Measurements from ENCODE around the gene TYK2. TPM values are rescaled to one million over a fixed set of nuclear protein-coding genes. Genes with fewer than 3 reads are reported as not detected.

TYK2 gene
- total and polyA plus RNA-seq, 4 donors = 47.9 to 63.1 (median 59.6) TPM

- TF ChIP-seq, protein P1, sequence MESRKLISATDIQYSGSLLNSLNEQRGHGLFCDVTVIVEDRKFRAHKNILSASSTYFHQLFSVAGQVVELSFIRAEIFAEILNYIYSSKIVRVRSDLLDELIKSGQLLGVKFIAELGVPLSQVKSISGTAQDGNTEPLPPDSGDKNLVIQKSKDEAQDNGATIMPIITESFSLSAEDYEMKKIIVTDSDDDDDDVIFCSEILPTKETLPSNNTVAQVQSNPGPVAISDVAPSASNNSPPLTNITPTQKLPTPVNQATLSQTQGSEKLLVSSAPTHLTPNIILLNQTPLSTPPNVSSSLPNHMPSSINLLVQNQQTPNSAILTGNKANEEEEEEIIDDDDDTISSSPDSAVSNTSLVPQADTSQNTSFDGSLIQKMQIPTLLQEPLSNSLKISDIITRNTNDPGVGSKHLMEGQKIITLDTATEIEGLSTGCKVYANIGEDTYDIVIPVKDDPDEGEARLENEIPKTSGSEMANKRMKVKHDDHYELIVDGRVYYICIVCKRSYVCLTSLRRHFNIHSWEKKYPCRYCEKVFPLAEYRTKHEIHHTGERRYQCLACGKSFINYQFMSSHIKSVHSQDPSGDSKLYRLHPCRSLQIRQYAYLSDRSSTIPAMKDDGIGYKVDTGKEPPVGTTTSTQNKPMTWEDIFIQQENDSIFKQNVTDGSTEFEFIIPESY (IDR thresholded peaks at IDR 0.05) = no peak
These were observed 36.9 kb downstream of the TYK2 start (continued) for GRCh38 chr19:10343495-10343894.

GRCh38 chr19:10339977-10340376 is 40.4 kb downstream of the TYK2 start:
- Histone ChIP-seq H3K27ac (ENCODE audit: low read depth in 1 of 2, low read length in 2 of 2) (no peak overlapping the region), H3K4me3 (ENCODE audit: low read depth in 1 of 3, low read length in 3 of 3) (no peak overlapping the region)
- 92% methylated on average over 5 of the region's 5 CpGs for WGBS

More at GRCh38 chr19:10339977-10340376, 40.4 kb downstream of the TYK2 start:
- Histone ChIP-seq H3K4me1 (ENCODE audit: control insufficient read depth in 4 of 4, insufficient read depth in 4 of 4, low read length in 3 of 4) (peaks cover 7 to 23% (median 13%) of the 10 kb centered on the region in 4 donors), H3K9ac (ENCODE audit: low read depth in 1 of 2, low read length in 2 of 2) (no peak overlapping the region), H3K9me3 (ENCODE audit: control insufficient read depth in 4 of 4, low read length in 3 of 4) (no peaks in the 10 kb centered on the region), H3K36me3 (ENCODE audit: control insufficient read depth in 4 of 4, insufficient read depth in 3 of 4, low read depth in 1 of 4, low read length in 3 of 4) (no peaks in the 10 kb centered on the region), H3K27me3 (ENCODE audit: control insufficient read depth in 4 of 4, insufficient read depth in 4 of 4, low read length in 3 of 4) (no peaks in the 10 kb centered on the region)
- TF ChIP-seq, protein P2, sequence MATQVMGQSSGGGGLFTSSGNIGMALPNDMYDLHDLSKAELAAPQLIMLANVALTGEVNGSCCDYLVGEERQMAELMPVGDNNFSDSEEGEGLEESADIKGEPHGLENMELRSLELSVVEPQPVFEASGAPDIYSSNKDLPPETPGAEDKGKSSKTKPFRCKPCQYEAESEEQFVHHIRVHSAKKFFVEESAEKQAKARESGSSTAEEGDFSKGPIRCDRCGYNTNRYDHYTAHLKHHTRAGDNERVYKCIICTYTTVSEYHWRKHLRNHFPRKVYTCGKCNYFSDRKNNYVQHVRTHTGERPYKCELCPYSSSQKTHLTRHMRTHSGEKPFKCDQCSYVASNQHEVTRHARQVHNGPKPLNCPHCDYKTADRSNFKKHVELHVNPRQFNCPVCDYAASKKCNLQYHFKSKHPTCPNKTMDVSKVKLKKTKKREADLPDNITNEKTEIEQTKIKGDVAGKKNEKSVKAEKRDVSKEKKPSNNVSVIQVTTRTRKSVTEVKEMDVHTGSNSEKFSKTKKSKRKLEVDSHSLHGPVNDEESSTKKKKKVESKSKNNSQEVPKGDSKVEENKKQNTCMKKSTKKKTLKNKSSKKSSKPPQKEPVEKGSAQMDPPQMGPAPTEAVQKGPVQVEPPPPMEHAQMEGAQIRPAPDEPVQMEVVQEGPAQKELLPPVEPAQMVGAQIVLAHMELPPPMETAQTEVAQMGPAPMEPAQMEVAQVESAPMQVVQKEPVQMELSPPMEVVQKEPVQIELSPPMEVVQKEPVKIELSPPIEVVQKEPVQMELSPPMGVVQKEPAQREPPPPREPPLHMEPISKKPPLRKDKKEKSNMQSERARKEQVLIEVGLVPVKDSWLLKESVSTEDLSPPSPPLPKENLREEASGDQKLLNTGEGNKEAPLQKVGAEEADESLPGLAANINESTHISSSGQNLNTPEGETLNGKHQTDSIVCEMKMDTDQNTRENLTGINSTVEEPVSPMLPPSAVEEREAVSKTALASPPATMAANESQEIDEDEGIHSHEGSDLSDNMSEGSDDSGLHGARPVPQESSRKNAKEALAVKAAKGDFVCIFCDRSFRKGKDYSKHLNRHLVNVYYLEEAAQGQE (IDR thresholded peaks at IDR 0.05) = no peak
- TF ChIP-seq SP1 (IDR thresholded peaks at IDR 0.05) = no peak
- TF ChIP-seq RXRA (IDR thresholded peaks at IDR 0.05) = no peak
- TF ChIP-seq HNF4A (conservative IDR thresholded peaks at IDR 0.05) = no peak
- TF ChIP-seq, protein P1 (IDR thresholded peaks at IDR 0.05) = no peak
- TF ChIP-seq, protein P3, sequence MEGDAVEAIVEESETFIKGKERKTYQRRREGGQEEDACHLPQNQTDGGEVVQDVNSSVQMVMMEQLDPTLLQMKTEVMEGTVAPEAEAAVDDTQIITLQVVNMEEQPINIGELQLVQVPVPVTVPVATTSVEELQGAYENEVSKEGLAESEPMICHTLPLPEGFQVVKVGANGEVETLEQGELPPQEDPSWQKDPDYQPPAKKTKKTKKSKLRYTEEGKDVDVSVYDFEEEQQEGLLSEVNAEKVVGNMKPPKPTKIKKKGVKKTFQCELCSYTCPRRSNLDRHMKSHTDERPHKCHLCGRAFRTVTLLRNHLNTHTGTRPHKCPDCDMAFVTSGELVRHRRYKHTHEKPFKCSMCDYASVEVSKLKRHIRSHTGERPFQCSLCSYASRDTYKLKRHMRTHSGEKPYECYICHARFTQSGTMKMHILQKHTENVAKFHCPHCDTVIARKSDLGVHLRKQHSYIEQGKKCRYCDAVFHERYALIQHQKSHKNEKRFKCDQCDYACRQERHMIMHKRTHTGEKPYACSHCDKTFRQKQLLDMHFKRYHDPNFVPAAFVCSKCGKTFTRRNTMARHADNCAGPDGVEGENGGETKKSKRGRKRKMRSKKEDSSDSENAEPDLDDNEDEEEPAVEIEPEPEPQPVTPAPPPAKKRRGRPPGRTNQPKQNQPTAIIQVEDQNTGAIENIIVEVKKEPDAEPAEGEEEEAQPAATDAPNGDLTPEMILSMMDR (IDR thresholded peaks at IDR 0.05; ENCODE audit: low read depth, low read length, missing input control) = no peak
- TF ChIP-seq JUND (IDR thresholded peaks at IDR 0.05) = no peak
- no peak for TF ChIP-seq ATF3 (IDR thresholded peaks at IDR 0.05)
- no peak for TF ChIP-seq EGR1 (IDR thresholded peaks at IDR 0.05; ENCODE audit: low read depth in 2 of 2)
- no peak for TF ChIP-seq FOXA2 (IDR thresholded peaks at IDR 0.05)
- no peak for TF ChIP-seq TAF1 (conservative IDR thresholded peaks at IDR 0.05)
- TF ChIP-seq NR2F2 (IDR thresholded peaks at IDR 0.05) = no peak
- no peak for TF ChIP-seq HNF4G (IDR thresholded peaks at IDR 0.05)
- TF ChIP-seq FOXA1 (IDR thresholded peaks at IDR 0.05) = no peak
- no peak for TF ChIP-seq YY1 (IDR thresholded peaks at IDR 0.05)
- TF ChIP-seq GABPA (IDR thresholded peaks at IDR 0.05 in 1 of 2, conservative IDR thresholded peaks at IDR 0.05 in 1 of 2) = no peak
- no peak for DNase-seq (ENCODE audit: low spot score)

Data from liver (tissue), 9 donors.